AG09319 (cell line): ENCODE measurements around the gene REEP1.

ENCODE experiments used
- DNase-seq: peaks from one replicate; pipeline ENCODE4 v3.0.0-alpha.2; 2010; ENCODE audit warnings: low read depth; ENCODE audit errors: extremely low read depth
- CTCF ChIP-seq: IDR thresholded peaks from 2 replicates; pipeline ENCODE4 v1.5.1; 2011; ENCODE audit warnings: low read depth, mild to moderate bottlenecking, inconsistent platforms, low read length, moderate library complexity

REEP1 gene

GRCh38 chr2:86272111-86272510 lies 65.3 kb downstream of the REEP1 start:
- TF ChIP-seq CTCF = no peak
- no peak for DNase-seq

DNA sequence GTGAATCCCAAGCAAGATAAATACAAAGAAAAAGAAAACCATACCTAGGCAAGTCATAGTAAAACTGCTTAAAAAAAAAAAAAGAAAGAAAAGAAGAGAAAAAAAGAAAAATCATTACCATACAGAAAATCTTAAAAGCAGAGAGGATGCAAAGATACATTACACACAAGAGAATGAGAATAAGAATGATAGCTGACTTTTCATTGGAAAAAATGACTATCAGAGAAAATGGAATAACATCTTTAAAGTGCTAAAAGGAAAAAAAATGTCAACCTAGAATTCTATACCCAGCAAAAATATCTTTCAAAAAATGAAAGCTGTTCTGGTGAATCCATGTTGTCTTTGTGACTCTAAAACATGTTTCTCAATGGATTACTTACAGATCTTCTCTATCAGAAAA lies 66.2 kb downstream of the REEP1 start:
- TF ChIP-seq CTCF = no peak
- DNase-seq = no peak

DNA sequence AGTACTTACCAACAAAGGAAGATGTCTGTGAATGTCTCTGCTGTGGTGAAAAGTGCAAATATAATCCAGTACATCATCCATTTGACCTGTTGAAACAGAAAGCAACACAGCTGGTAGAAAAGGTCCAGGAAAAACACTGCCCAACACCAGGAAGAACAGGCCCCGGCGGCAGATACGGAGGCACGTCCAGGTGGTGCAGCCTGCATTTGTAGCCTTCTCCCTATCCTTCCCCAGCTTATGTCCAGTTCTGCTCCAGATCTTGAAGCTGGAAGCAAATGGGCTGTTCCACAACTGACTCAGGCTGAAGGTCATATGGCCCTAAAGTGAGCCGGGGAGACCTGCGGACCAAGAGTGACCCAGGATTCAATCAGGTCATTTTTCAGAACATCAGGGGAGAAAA lies 73.5 kb downstream of the REEP1 start:
- TF ChIP-seq CTCF = no peak
- no peak for DNase-seq

GRCh38 chr2:86260978-86261377 lies 76.4 kb downstream of the REEP1 start:
- no peak for DNase-seq
- no peak for TF ChIP-seq CTCF

GRCh38 chr2:86258106-86258505 lies 79.3 kb downstream of the REEP1 start:
- no peak for DNase-seq
- no peak for TF ChIP-seq CTCF

DNA sequence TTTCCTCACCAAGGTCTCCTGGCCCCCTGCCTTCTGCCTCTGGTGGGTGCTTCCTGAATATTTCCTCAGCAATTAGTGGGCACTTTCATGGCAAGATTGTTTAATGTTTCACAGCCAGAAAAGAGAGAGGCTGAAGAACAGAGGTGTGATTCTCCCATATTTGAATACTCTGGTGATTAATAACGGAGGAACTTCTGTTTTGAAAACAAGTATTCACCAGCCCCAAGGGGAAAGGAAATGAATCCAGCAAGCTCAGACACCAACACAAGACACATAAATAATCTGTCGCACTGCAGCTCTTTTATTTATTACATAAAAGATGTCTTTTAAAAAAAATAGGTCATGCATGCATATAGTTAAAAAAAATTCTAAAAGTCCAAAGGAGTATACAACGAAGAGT lies 80.4 kb downstream of the REEP1 start:
- DNase-seq = no peak
- no peak for TF ChIP-seq CTCF

- no peak for DNase-seq
- TF ChIP-seq CTCF = no peak
These were observed 81.1 kb downstream of the REEP1 start for GRCh38 chr2:86256300-86256699.
